GM23338 (cell line): ENCODE results near the gene PLEK.

Source experiments
- CTCF ChIP-seq, 2 experiments: fragments of 200-600 bp in 1 of 2; sonication (generic) in 1 of 2; conservative IDR thresholded peaks; 2 replicates each; pipeline versions ENCODE4 v1.5.1 to v1.6.1; 2016 to 2017; ENCODE audit warnings: antibody characterized with exemption in 2 of 2, low read depth in 2 of 2, mild to moderate bottlenecking in 2 of 2, moderate library complexity in 1 of 2
- EZH2 ChIP-seq: fragments of 200-600 bp; sonication (generic); IDR thresholded peaks from one replicate; pipeline ENCODE4 v1.8.0; 2017; ENCODE audit warnings: antibody characterized with exemption, mild to moderate bottlenecking, low read depth; ENCODE audit not compliant: unreplicated experiment
- EZH2phosphoT487 ChIP-seq: fragments of 200-600 bp; sonication (generic); IDR thresholded peaks from one replicate; pipeline ENCODE4 v1.8.1; 2018; ENCODE audit warnings: antibody characterized with exemption; ENCODE audit not compliant: unreplicated experiment
- POLR2AphosphoS5 ChIP-seq: IDR thresholded peaks from 2 replicates; pipeline ENCODE4 v1.6.1; 2016; ENCODE audit warnings: antibody characterized with exemption, low read depth
- REST ChIP-seq: IDR thresholded peaks from one replicate; pipeline ENCODE4 v1.6.1; 2018; ENCODE audit warnings: antibody characterized with exemption; ENCODE audit not compliant: unreplicated experiment

- TF ChIP-seq CTCF (conservative IDR thresholded peaks at IDR 0.05; ENCODE audit: low read depth in 2 of 2) (no peak), EZH2 (no peak), POLR2AphosphoS5 (no peak), EZH2phosphoT487 (no peak), REST (no peak)
Observed at GRCh38 chr2:68404893-68405799, 40.1 kb downstream of the PLEK start.
